Naive thymus-derived CD4-positive, alpha-beta T cell (primary cell): ENCODE data around the gene NPR3. TPM values are rescaled to one million over a fixed set of nuclear protein-coding genes. Genes with fewer than 3 reads are reported as not detected.
A peak's percentile ranks its signal among the peaks of the same experiment; 100 is the strongest.

ENCODE experiments used
- ATAC-seq: fragments of 150-1000 bp; cut with Tn5 transposase; 2 replicates; pipeline ENCODE4 v1.10.0; 2021; ENCODE audit warnings: mild to moderate bottlenecking, moderate library complexity
- CTCF ChIA-PET: fragments of 350-600 bp; sonication (Branson Sonifier 250); formaldehyde crosslinking; loops from one replicate; lab custom pipeline; 2021; ENCODE audit warnings: antibody characterized with exemption; lab: Charles Lee
- POLR2A ChIA-PET: fragments of 350-600 bp; sonication (Branson Sonifier 250); formaldehyde crosslinking; loops from one replicate; lab custom pipeline; 2021; ENCODE audit warnings: antibody characterized with exemption, inconsistent platforms; lab: Charles Lee
- DNase-seq, 9 donors: peaks; one replicate each; pipeline versions ENCODE4 v3.0.0 to v3.0.0-alpha.2; 2020 to 2022; ENCODE audit warnings: mixed read lengths in 1 of 9
- H3K27ac ChIP-seq: one replicate; pipeline ENCODE4 v1.7.0; 2013; ENCODE audit warnings: mild to moderate bottlenecking, low read depth, low read length, moderate library complexity
- H3K27me3 ChIP-seq, 2 donors: one replicate each; pipeline ENCODE4 v1.7.0; 2013; ENCODE audit warnings: low read length in 2 of 2, mild to moderate bottlenecking in 2 of 2, moderate library complexity in 2 of 2; ENCODE audit not compliant: control insufficient read depth in 2 of 2, insufficient read depth in 2 of 2
- H3K36me3 ChIP-seq, 3 experiments: 1 replicate in 2 of 3; 2 replicates in 1 of 3; pipeline ENCODE4 v1.7.0; 2013; ENCODE audit warnings: low read length in 3 of 3, mild to moderate bottlenecking in 3 of 3, moderate library complexity in 1 of 3; ENCODE audit not compliant: insufficient read depth in 3 of 3, control insufficient read depth in 2 of 3
- H3K4me1 ChIP-seq, 2 donors: one replicate each; pipeline ENCODE4 v1.7.0; 2013; ENCODE audit warnings: low read length in 2 of 2, mild to moderate bottlenecking in 2 of 2, moderate library complexity in 1 of 2; ENCODE audit not compliant: control insufficient read depth in 2 of 2, insufficient read depth in 2 of 2
- H3K4me3 ChIP-seq: 2 replicates; pipeline ENCODE4 v1.7.0; 2013; ENCODE audit warnings: mild to moderate bottlenecking, low read length
- H3K9me3 ChIP-seq, 3 experiments: 1 replicate in 2 of 3; 2 replicates in 1 of 3; pipeline ENCODE4 v1.7.0; 2013; ENCODE audit warnings: low read length in 3 of 3; ENCODE audit not compliant: control insufficient read depth in 2 of 3
- H3K27ac Mint-ChIP-seq, 9 donors: one replicate each; pipeline ENCODE4 v1.8.0; 2020 to 2022; ENCODE audit warnings: mixed read lengths in 9 of 9, mild to moderate bottlenecking in 8 of 9, moderate library complexity in 5 of 9, inconsistent platforms in 2 of 9
- H3K27me3 Mint-ChIP-seq, 5 donors: one replicate each; pipeline ENCODE4 v1.8.0; 2021 to 2022; ENCODE audit warnings: mixed read lengths in 5 of 5, mild to moderate bottlenecking in 1 of 5
- H3K36me3 Mint-ChIP-seq, 5 donors: one replicate each; pipeline ENCODE4 v1.8.0; 2020 to 2022; ENCODE audit warnings: mixed read lengths in 5 of 5, mild to moderate bottlenecking in 3 of 5, inconsistent platforms in 1 of 5
- H3K4me1 Mint-ChIP-seq, 7 donors: one replicate each; pipeline ENCODE4 v1.8.0; 2020 to 2022; ENCODE audit warnings: mixed read lengths in 7 of 7, mild to moderate bottlenecking in 3 of 7, inconsistent platforms in 1 of 7
- H3K4me3 Mint-ChIP-seq, 10 donors: one replicate each; pipeline ENCODE4 v1.8.0; 2020 to 2022; ENCODE audit warnings: mild to moderate bottlenecking in 10 of 10, mixed read lengths in 10 of 10, moderate library complexity in 6 of 10, inconsistent platforms in 2 of 10
- H3K9me3 Mint-ChIP-seq, 11 donors: one replicate each; pipeline ENCODE4 v1.8.0; 2020 to 2022; ENCODE audit warnings: mixed read lengths in 11 of 11, mild to moderate bottlenecking in 4 of 11, inconsistent platforms in 1 of 11, moderate library complexity in 1 of 11
- intact Hi-C, 2 donors: fragments of 100-400 bp; cut with micrococcal nuclease; formaldehyde crosslinking; loops; one replicate each; pipeline ENCODE4 v1.15.1; 2023
- polyA plus RNA-seq, 2 donors: library from polyadenylated mRNA; unstranded; fragments of 300-500 nt; fragmentation: Illumina TruSeq; gene quantifications; one replicate each; pipeline ENCODE4 v1.2.3, GENCODE V29; 2021
- total RNA-seq, 6 experiments: library from RNA in 5 of 6; stranded (reverse) in 5 of 6; gene quantifications; 1 replicate in 5 of 6; 2 replicates in 1 of 6; pipeline ENCODE4 v1.2.3 and lab custom pipeline; 2021 to 2026

NPR3 gene
- total and polyA plus RNA-seq, 7 experiments from 2014 or later, result 0.56 to 1.4 TPM; not detected in 5

DNA sequence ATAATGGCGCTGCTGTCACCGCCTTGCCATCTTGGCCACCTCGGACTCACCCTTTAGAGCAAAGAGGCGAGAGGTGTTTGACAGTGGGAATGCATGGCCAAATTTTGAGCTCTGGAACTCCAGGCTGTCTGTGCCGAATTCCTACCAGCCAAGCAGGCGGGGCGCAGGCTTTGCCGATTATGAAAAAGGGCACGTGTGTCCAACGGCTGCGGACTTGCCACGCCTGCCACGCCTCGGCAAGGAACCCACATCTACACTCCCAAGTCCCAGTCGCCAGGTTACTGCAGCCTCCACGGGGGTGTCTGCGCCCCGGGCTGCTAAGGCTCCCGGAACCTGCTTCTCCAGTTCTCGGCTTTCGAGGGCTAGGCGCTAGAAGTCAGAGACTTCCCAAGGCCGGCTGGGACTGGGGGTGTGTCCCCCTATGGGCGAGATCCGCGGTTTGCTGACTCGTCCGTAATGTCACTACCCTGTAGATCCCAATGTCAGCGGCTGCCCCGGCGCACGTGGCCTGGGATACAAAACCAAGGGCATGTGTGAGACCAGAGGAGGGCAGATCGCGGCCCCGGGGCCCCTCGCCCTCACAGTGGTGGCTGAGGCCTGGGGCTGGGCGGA is 2.8 kb downstream of the NPR3 start:
- Histone ChIP-seq H3K9me3 (no peaks in the 10 kb centered on the region), H3K4me3 (no peak overlapping the region), H3K4me1 (peaks cover 3 to 7% of the 10 kb centered on the region in 2 donors), H3K27me3 (peaks cover 0 to 5% of the 10 kb centered on the region in 2 donors), H3K27ac (no peak overlapping the region), H3K36me3 (no peaks in the 10 kb centered on the region)
- intact Hi-C loops, result loop anchor here in 1 of 2 donors (10.0 kb wide), 1 partner anchor 1221 kb away; the partner anchor contains the start of gene RXFP3
- H3K36me3 Mint-ChIP-seq, result peaks cover 0 to 1% (median 0%) of the 10 kb centered on the region in 5 donors
- DNase-seq (no peak), ATAC-seq (peak; percentile 15)
- peak overlapping the region in 2 of 10 donors; percentile 10 to 49 for H3K4me3 Mint-ChIP-seq
- H3K27me3 Mint-ChIP-seq, result peaks cover 59 to 80% (median 66%) of the 10 kb centered on the region in 5 donors
- H3K9me3 Mint-ChIP-seq, result peaks cover 0 to 20% (median 5%) of the 10 kb centered on the region in 11 donors
- no peak overlapping the region for H3K27ac Mint-ChIP-seq
- POLR2A ChIA-PET, result no interaction called here
- CTCF ChIA-PET, result no interaction called here
- peaks cover 18 to 33% (median 25%) of the 10 kb centered on the region in 7 donors for H3K4me1 Mint-ChIP-seq

DNA sequence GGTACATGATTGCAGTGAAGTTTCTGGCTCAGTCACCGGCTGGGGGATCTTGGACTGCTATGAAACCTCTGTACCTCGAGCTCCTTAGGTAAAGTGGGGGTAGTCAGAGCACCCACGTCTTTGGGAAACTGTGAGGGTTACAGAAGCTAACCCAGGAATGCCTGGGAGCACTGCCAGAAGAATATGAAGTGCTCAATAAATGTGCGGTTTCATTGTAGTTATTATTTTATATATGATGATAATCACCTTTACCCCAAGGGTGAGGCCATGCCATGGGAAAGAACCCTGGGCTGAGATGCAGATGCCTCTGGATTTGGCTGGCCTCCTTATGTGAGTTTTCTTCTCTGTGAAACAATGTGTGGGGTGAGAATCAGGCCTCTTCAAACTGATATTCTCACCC is 3.7 kb downstream of the NPR3 start:
- peaks cover 0 to 5% of the 10 kb centered on the region in 2 donors for H3K27me3 ChIP-seq
- intact Hi-C loops, result loop anchor here in 1 of 2 donors (10.0 kb wide), 1 partner anchor 1220 kb away; the partner anchor contains the start of gene RXFP3
- H3K27me3 Mint-ChIP-seq, result peaks cover 50 to 80% (median 57%) of the 10 kb centered on the region in 5 donors

DNA sequence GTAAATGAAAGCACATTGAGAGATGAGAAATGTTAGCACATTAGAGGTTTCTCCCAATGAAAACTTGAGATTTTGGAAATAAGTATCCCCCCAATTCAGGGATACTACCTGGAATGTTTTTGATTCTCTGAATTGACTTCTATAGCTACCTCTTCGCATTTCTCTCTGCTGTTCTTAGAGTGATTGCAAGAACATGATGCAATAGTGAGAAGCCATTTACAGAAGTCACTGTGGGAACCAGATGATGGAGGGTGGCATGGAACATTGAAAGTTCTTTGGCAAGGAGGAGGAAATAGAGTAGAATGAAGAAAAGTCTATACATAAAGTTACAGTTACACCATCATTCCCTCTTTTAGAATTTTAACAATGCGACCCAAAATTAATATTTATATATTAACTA is 9.2 kb downstream of the NPR3 start:
- Histone ChIP-seq H3K4me3 (no peak overlapping the region), H3K27me3 (peaks cover 0 to 2% of the 10 kb centered on the region in 2 donors), H3K36me3 (no peaks in the 10 kb centered on the region), H3K4me1 (no peaks in the 10 kb centered on the region), H3K9me3 (peaks cover 0 to 8% (median 0%) of the 10 kb centered on the region in 3 experiments), H3K27ac (no peak overlapping the region)
- ChIA-PET POLR2A (no interaction called here), CTCF (no interaction called here)
- intact Hi-C loops, result no loop called here
- DNase-seq (no peak), ATAC-seq (no peak)
- Mint-ChIP-seq H3K4me1 (no peaks in the 10 kb centered on the region), H3K36me3 (peaks cover 0 to 8% (median 0%) of the 10 kb centered on the region in 5 donors), H3K27me3 (peaks cover 13 to 54% (median 31%) of the 10 kb centered on the region in 5 donors), H3K9me3 (peaks cover 0 to 47% (median 11%) of the 10 kb centered on the region in 11 donors), H3K4me3 (no peak overlapping the region), H3K27ac (no peak overlapping the region)

More for the DNA sequence above, 3.7 kb downstream of the NPR3 start:
- no peak overlapping the region for H3K27ac ChIP-seq
- no peaks in the 10 kb centered on the region for H3K36me3 ChIP-seq
- peaks cover 0 to 5% (median 0%) of the 10 kb centered on the region in 5 donors for H3K36me3 Mint-ChIP-seq
- no peak overlapping the region for H3K4me3 ChIP-seq
- H3K27ac Mint-ChIP-seq, result no peak overlapping the region
- peaks cover 14 to 23% (median 19%) of the 10 kb centered on the region in 7 donors for H3K4me1 Mint-ChIP-seq
- ChIA-PET CTCF (no interaction called here), POLR2A (no interaction called here)
- peaks cover 0 to 5% (median 0%) of the 10 kb centered on the region in 3 experiments for H3K9me3 ChIP-seq
- H3K9me3 Mint-ChIP-seq, result peaks cover 0 to 30% (median 11%) of the 10 kb centered on the region in 11 donors
- H3K4me3 Mint-ChIP-seq, result peak overlapping the region in 1 of 10 donors; percentile 49
- ATAC-seq (no peak), DNase-seq (no peak)
- peaks cover 0 to 3% of the 10 kb centered on the region in 2 donors for H3K4me1 ChIP-seq

DNA sequence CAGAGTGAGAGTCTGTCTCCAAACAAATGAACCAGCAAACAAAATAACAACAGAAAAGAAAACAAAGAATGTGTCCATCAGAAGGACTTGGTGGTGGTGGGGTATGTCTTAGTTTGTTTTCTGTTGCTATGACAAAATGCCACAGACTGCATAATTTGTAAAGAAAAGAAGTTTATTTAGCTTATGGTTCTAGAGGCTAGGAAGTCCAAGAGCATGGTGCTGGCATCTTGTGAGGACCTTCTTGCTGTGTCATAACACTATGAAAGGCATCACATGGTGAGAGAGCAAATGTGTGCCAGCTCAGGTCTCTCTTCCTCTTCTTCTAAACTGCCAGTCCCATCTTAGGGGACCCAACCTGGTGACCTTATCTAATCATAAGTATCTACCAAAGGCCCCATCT is 10.5 kb downstream of the NPR3 start:
- H3K4me3 ChIP-seq, result no peak overlapping the region
- Mint-ChIP-seq H3K27me3 (peaks cover 12 to 45% (median 25%) of the 10 kb centered on the region in 5 donors), H3K4me3 (no peak overlapping the region), H3K9me3 (peaks cover 0 to 47% (median 11%) of the 10 kb centered on the region in 11 donors), H3K4me1 (peaks cover 0 to 8% (median 0%) of the 10 kb centered on the region in 7 donors), H3K36me3 (peaks cover 0 to 8% (median 0%) of the 10 kb centered on the region in 5 donors), H3K27ac (no peak overlapping the region)
- ATAC-seq (no peak), DNase-seq (no peak)
- H3K27me3 ChIP-seq, result peaks cover 0 to 2% of the 10 kb centered on the region in 2 donors
- no peak overlapping the region for H3K27ac ChIP-seq
- no peaks in the 10 kb centered on the region for H3K4me1 ChIP-seq
- peaks cover 0 to 8% (median 0%) of the 10 kb centered on the region in 3 experiments for H3K9me3 ChIP-seq
- CTCF ChIA-PET, result no interaction called here
- POLR2A ChIA-PET, result no interaction called here
- intact Hi-C loops, result no loop called here
- no peaks in the 10 kb centered on the region for H3K36me3 ChIP-seq

DNA sequence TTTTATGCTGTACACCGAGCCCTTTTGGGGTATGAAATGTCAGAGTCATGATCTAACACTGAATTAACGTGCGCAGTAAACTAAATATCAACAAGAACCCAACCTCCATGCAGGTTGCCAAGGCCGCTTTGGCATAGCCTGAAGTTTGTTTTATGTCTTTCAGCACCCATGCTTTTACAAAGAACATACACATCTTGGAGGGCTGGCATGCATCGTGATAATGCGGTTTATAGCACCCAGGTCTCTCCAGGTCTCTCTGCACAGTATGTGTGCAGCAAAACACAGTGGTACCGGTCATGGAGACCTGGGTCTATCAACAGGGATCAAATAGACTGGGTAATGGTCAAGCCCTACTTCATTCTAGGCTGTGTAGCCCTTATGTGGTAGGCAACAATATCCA is 11.8 kb downstream of the NPR3 start:
- H3K4me3 ChIP-seq, result no peak overlapping the region
- no peak overlapping the region for H3K27ac Mint-ChIP-seq
- no peak for ATAC-seq
- H3K9me3 ChIP-seq, result peaks cover 0 to 8% (median 0%) of the 10 kb centered on the region in 3 experiments
- peaks cover 0 to 42% (median 8%) of the 10 kb centered on the region in 11 donors for H3K9me3 Mint-ChIP-seq
- peaks cover 0 to 2% of the 10 kb centered on the region in 2 donors for H3K27me3 ChIP-seq
- peaks cover 0 to 8% (median 0%) of the 10 kb centered on the region in 5 donors for H3K36me3 Mint-ChIP-seq
- DNase-seq, result no peak
- ChIA-PET CTCF (no interaction called here), POLR2A (no interaction called here)
- no peak overlapping the region for H3K27ac ChIP-seq
- no peak overlapping the region for H3K4me3 Mint-ChIP-seq
- no peaks in the 10 kb centered on the region for H3K36me3 ChIP-seq
- H3K27me3 Mint-ChIP-seq, result peaks cover 9 to 34% (median 17%) of the 10 kb centered on the region in 5 donors
- peaks cover 0 to 8% (median 0%) of the 10 kb centered on the region in 7 donors for H3K4me1 Mint-ChIP-seq
- intact Hi-C loops, result no loop called here
- no peaks in the 10 kb centered on the region for H3K4me1 ChIP-seq

DNA sequence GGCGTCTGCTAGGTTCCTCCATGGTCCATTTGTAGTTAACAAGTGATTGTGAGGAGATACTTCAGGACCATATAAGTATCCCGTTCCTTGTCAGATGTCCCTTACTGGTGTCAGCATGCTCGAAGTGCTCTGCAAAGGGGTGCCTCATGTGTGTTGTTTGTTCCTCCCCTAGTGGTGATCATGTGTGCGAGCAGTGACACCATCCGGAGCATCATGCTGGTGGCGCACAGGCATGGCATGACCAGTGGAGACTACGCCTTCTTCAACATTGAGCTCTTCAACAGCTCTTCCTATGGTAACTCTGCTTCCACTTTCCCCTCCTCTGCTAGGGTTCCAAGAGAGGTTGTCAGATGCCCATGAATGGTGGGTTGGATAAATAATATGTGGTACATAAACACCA is 13.4 kb downstream of the NPR3 start:
- H3K36me3 Mint-ChIP-seq, result peaks cover 0 to 3% (median 0%) of the 10 kb centered on the region in 5 donors
- peaks cover 0 to 8% (median 0%) of the 10 kb centered on the region in 7 donors for H3K4me1 Mint-ChIP-seq
- no peaks in the 10 kb centered on the region for H3K4me1 ChIP-seq
- no peak for ATAC-seq
- H3K36me3 ChIP-seq, result no peaks in the 10 kb centered on the region
- no peak overlapping the region for H3K27ac Mint-ChIP-seq
- peaks cover 0 to 2% of the 10 kb centered on the region in 2 donors for H3K27me3 ChIP-seq
- ChIA-PET CTCF (no interaction called here), POLR2A (no interaction called here)
- H3K4me3 ChIP-seq, result no peak overlapping the region
- H3K27ac ChIP-seq, result no peak overlapping the region
- intact Hi-C loops, result no loop called here
- DNase-seq, result no peak
- H3K9me3 Mint-ChIP-seq, result peaks cover 0 to 28% (median 7%) of the 10 kb centered on the region in 11 donors
- H3K9me3 ChIP-seq, result peaks cover 0 to 6% (median 0%) of the 10 kb centered on the region in 3 experiments
- peaks cover 9 to 18% (median 14%) of the 10 kb centered on the region in 5 donors for H3K27me3 Mint-ChIP-seq
- H3K4me3 Mint-ChIP-seq, result no peak overlapping the region
